ENCODE data around the gene HEXA.

DNA sequence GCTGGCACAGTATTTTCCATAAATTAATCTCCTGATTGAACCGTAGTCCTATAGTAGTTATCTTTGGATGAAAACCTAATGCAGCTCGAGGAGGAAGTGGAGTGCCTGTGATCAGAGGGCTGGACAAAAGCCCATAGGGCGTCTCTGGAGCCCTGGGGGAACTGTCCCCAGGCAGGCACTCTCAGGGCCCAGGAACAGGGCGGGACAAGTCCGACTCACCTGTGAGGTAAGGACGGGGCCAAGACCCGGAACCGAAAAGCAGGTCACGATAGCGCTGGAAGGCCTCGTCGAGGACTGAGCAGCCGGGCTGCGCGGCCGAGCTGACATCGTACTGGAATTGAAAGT is 341 bp downstream of the HEXA start:
- TF ChIP-seq, protein P1, sequence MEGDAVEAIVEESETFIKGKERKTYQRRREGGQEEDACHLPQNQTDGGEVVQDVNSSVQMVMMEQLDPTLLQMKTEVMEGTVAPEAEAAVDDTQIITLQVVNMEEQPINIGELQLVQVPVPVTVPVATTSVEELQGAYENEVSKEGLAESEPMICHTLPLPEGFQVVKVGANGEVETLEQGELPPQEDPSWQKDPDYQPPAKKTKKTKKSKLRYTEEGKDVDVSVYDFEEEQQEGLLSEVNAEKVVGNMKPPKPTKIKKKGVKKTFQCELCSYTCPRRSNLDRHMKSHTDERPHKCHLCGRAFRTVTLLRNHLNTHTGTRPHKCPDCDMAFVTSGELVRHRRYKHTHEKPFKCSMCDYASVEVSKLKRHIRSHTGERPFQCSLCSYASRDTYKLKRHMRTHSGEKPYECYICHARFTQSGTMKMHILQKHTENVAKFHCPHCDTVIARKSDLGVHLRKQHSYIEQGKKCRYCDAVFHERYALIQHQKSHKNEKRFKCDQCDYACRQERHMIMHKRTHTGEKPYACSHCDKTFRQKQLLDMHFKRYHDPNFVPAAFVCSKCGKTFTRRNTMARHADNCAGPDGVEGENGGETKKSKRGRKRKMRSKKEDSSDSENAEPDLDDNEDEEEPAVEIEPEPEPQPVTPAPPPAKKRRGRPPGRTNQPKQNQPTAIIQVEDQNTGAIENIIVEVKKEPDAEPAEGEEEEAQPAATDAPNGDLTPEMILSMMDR (IDR thresholded peaks at IDR 0.05; ENCODE audit: insufficient read depth, low read length, poor library complexity, severe bottlenecking), result no peak
- no peak for TF ChIP-seq EZH2phosphoT487 (conservative IDR thresholded peaks at IDR 0.05; ENCODE audit: low read length)
